Keratinocyte (primary cell): Measurements from ENCODE around the gene MOB4. TPM values are rescaled to one million over a fixed set of nuclear protein-coding genes. Genes with fewer than 3 reads are reported as not detected.

ENCODE experiments used
- DNase-seq: peaks from one replicate; pipeline ENCODE4 v3.0.0-alpha.2; 2011; ENCODE audit warnings: low read depth, missing footprints, low spot score
- FAIRE-seq: peaks from 2 replicates; lab custom pipeline; 2011; peaks lifted over from hg19 to GRCh38; lab: Jason Lieb, UNC
- H2AFZ ChIP-seq: 2 replicates; pipeline ENCODE4 v1.6.0; 2012; ENCODE audit warnings: low read length, control low read depth, inconsistent platforms; ENCODE audit not compliant: control insufficient read depth
- H3K27ac ChIP-seq: 2 replicates; pipeline ENCODE4 v1.5.1; 2011; ENCODE audit warnings: low read length; ENCODE audit not compliant: control insufficient read depth, insufficient read depth
- H3K27me3 ChIP-seq: 3 replicates; pipeline ENCODE4 v1.6.0; 2011; ENCODE audit warnings: low read length; ENCODE audit not compliant: control insufficient read depth, insufficient read depth; ENCODE audit errors: extremely low read depth
- H3K36me3 ChIP-seq, 2 experiments: 2 replicates in 1 of 2; 3 replicates in 1 of 2; pipeline ENCODE4 v1.5.1; 2011; ENCODE audit warnings: low read length in 2 of 2, mild to moderate bottlenecking in 1 of 2; ENCODE audit not compliant: control insufficient read depth in 2 of 2, insufficient read depth in 2 of 2; ENCODE audit errors: extremely low read depth in 1 of 2
- H3K4me1 ChIP-seq: 3 replicates; pipeline ENCODE4 v1.5.1; 2011; ENCODE audit warnings: low read length; ENCODE audit not compliant: control insufficient read depth, insufficient read depth; ENCODE audit errors: extremely low read depth
- H3K4me2 ChIP-seq: 3 replicates; pipeline ENCODE4 v1.6.0; 2011; ENCODE audit warnings: low read depth, low read length; ENCODE audit not compliant: control insufficient read depth, insufficient read depth; ENCODE audit errors: extremely low read depth
- H3K4me3 ChIP-seq, 3 experiments: fragments of 200-600 bp in 1 of 3; sonication (generic) in 1 of 3; 2 replicates in 2 of 3; 3 replicates in 1 of 3; pipeline ENCODE4 v1.5.1; 2011 to 2016; ENCODE audit warnings: low read length in 3 of 3, mild to moderate bottlenecking in 3 of 3, control low read depth in 2 of 3, inconsistent platforms in 1 of 3, low read depth in 1 of 3, mixed read lengths in 1 of 3, mixed run types in 1 of 3, moderate library complexity in 1 of 3; ENCODE audit not compliant: control insufficient read depth in 2 of 3, insufficient read depth in 2 of 3; ENCODE audit errors: extremely low read depth in 1 of 3
- H3K79me2 ChIP-seq: 2 replicates; pipeline ENCODE4 v1.6.0; 2012; ENCODE audit warnings: low read length; ENCODE audit not compliant: control insufficient read depth, insufficient read depth
- H3K9ac ChIP-seq: 3 replicates; pipeline ENCODE4 v1.6.0; 2011; ENCODE audit warnings: low read length; ENCODE audit not compliant: control insufficient read depth, insufficient read depth; ENCODE audit errors: extremely low read depth
- H3K9me1 ChIP-seq: 3 replicates; pipeline ENCODE4 v1.6.0; 2011; ENCODE audit warnings: low read length; ENCODE audit not compliant: control insufficient read depth, insufficient read depth; ENCODE audit errors: extremely low read depth
- H3K9me3 ChIP-seq: 2 replicates; pipeline ENCODE4 v1.5.1; 2012; ENCODE audit warnings: low read depth, low read length; ENCODE audit not compliant: control insufficient read depth
- H4K20me1 ChIP-seq: 3 replicates; pipeline ENCODE4 v1.6.0; 2011; ENCODE audit warnings: low read length; ENCODE audit not compliant: control insufficient read depth, insufficient read depth; ENCODE audit errors: extremely low read depth
- EZH2 ChIP-seq: IDR thresholded peaks from one replicate; pipeline ENCODE4 v1.6.1; 2012; ENCODE audit warnings: inconsistent platforms, mild to moderate bottlenecking, low read length, moderate library complexity
- dilution Hi-C: fragments of 300-500 bp; cut with MboI; formaldehyde crosslinking; loops from one replicate; pipeline ENCODE4 v1.7.0; 2020; ENCODE audit warnings: low sequenced_read_pairs; ENCODE audit not compliant: extremely low pct_ligation_motif_present
- polyA plus RNA-seq, 5 experiments: library from polyadenylated mRNA; depleted of rRNA in 3 of 5; stranded (reverse) in 3 of 5; stranded (forward) in 1 of 5; unstranded in 1 of 5; fragments of >200 nt; gene quantifications; 1 replicate in 1 of 5; 2 replicates in 3 of 5; 3 replicates in 1 of 5; pipeline versions ENCODE4 v1.2.1 to v1.2.3, GENCODE V29; 2011 to 2012; ENCODE audit warnings: missing spikeins in 2 of 5, low read depth in 1 of 5, low replicate concordance in 1 of 5
- small RNA-seq, 3 experiments: library from RNA; depleted of rRNA; stranded (forward); fragments of <200 nt; gene quantifications; one replicate each; pipeline ENCODE3, GENCODE V24; 2012; ENCODE audit warnings: low read depth in 3 of 3, low replicate concordance in 1 of 3; ENCODE audit not compliant: insufficient read length in 3 of 3
- TF ChIP-seq, protein P1 (sequence below), 3 experiments: IDR thresholded peaks in 1 of 3; conservative IDR thresholded peaks in 1 of 3; optimal IDR thresholded peaks in 1 of 3; 2 replicates in 2 of 3; 3 replicates in 1 of 3; pipeline versions ENCODE3 to v1.5.1; 2011; ENCODE audit warnings: low read length in 3 of 3, mild to moderate bottlenecking in 3 of 3, moderate library complexity in 2 of 3, control low read depth in 1 of 3, inconsistent platforms in 1 of 3; ENCODE audit not compliant: insufficient read depth in 2 of 3; ENCODE audit errors: extremely low read depth in 1 of 3

Gene MOB4
- polyA plus RNA-seq, 1 donor (not counting 4 experiments of a cell fraction or from before 2014, with no cell fraction given): 53.6 TPM

DNA sequence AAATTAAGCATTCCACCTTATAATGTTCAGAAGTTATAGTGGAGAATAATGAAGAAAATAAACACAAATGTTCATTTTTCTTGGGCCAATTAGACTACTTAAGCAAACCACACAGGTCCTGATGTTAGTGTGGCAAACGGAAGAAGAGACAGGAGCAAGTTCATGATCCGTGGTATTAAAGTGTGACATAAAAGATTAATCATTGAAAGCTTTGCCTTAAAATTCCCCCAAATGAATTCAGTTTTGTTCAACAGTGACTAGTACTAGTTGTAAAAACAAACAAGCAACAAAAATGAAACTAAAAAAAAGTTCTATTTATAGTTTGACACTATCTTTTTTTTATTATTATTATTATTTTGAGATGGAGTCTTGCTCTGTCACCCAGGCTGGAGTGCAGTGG, 85.9 kb downstream of the MOB4 start:
- Histone ChIP-seq H3K4me2 (no peak overlapping the region), H4K20me1 (no peaks in the 10 kb centered on the region), H3K4me1 (peaks cover 5% of the 10 kb centered on the region), H3K4me3 (no peak overlapping the region), H3K36me3 (no peaks in the 10 kb centered on the region), H3K27ac (no peak overlapping the region), H2AFZ (no peak overlapping the region), H3K9me3 (no peaks in the 10 kb centered on the region), H3K79me2 (no peaks in the 10 kb centered on the region), H3K9me1 (no peaks in the 10 kb centered on the region), H3K9ac (no peak overlapping the region), H3K27me3 (no peaks in the 10 kb centered on the region)
- TF ChIP-seq, protein P1, sequence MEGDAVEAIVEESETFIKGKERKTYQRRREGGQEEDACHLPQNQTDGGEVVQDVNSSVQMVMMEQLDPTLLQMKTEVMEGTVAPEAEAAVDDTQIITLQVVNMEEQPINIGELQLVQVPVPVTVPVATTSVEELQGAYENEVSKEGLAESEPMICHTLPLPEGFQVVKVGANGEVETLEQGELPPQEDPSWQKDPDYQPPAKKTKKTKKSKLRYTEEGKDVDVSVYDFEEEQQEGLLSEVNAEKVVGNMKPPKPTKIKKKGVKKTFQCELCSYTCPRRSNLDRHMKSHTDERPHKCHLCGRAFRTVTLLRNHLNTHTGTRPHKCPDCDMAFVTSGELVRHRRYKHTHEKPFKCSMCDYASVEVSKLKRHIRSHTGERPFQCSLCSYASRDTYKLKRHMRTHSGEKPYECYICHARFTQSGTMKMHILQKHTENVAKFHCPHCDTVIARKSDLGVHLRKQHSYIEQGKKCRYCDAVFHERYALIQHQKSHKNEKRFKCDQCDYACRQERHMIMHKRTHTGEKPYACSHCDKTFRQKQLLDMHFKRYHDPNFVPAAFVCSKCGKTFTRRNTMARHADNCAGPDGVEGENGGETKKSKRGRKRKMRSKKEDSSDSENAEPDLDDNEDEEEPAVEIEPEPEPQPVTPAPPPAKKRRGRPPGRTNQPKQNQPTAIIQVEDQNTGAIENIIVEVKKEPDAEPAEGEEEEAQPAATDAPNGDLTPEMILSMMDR (optimal IDR thresholded peaks at IDR 0.05 in 1 of 3, IDR thresholded peaks at IDR 0.05 in 1 of 3, conservative IDR thresholded peaks at IDR 0.05 in 1 of 3; ENCODE audit: extremely low read depth in 1 of 3, insufficient read depth in 2 of 3, low read length in 3 of 3): no peak
- TF ChIP-seq EZH2: no peak
- DNase-seq: no peak
- FAIRE-seq: no peak
- dilution Hi-C loops: no loop called here

Small RNA genes lying within 50 kb of the gene (small RNA-seq; reads per million reads assigned to genes)
- gene AC020550.1: 0 reads per million in 3 experiments

Other genes starting within 250 kb of the MOB4 start
- gene ANKRD44, start 205.3 kb upstream of the MOB4 start, polyA plus RNA-seq: 0.17 to 0.35 TPM (median 0.25 TPM) in 3 replicates
- gene SF3B1, start 81.0 kb upstream of the MOB4 start, polyA plus RNA-seq: 189 to 322 TPM (median 268 TPM) in 3 replicates
- 5.2 to 8.8 TPM (median 5.8 TPM) in 3 replicates for gene COQ10B, start 62.5 kb upstream of the MOB4 start, polyA plus RNA-seq
- gene HSPD1, start 16.2 kb upstream of the MOB4 start, polyA plus RNA-seq: 176 to 405 TPM (median 245 TPM) in 3 replicates
- 105 to 277 TPM (median 209 TPM) in 3 replicates for gene HSPE1, start 15.7 kb upstream of the MOB4 start, polyA plus RNA-seq
- 0.18 to 0.37 TPM (median 0.25 TPM) in 3 replicates for gene RFTN2, start 159.5 kb downstream of the MOB4 start, polyA plus RNA-seq
- 7.4 to 9.6 TPM (median 9.2 TPM) in 3 replicates for gene MARS2, start 189.3 kb downstream of the MOB4 start, polyA plus RNA-seq